Transverse colon (tissue), 4 donors: Measurements from ENCODE around the gene CDC5L. TPM values are rescaled to one million over a fixed set of nuclear protein-coding genes. Genes with fewer than 3 reads are reported as not detected.

Experiments
- DNase-seq: peaks from one replicate; pipeline ENCODE4 v3.0.0-alpha.2; 2019
- H3K27ac ChIP-seq, 4 donors: fragments of 200-600 bp; sonication (generic); 2 replicates each; pipeline ENCODE4 v1.5.1; 2016 to 2018; ENCODE audit warnings: inconsistent platforms in 4 of 4
- H3K27me3 ChIP-seq: fragments of 200-600 bp; sonication (generic); 2 replicates; pipeline ENCODE4 v1.5.1; 2017; ENCODE audit warnings: inconsistent platforms
- H3K36me3 ChIP-seq, 4 donors: fragments of 200-600 bp; sonication (generic); 2 replicates each; pipeline ENCODE4 v1.5.1; 2017 to 2019; ENCODE audit warnings: inconsistent platforms in 4 of 4
- H3K4me1 ChIP-seq, 4 donors: fragments of 200-600 bp; sonication (generic); 2 replicates each; pipeline ENCODE4 v1.5.1; 2017 to 2020; ENCODE audit warnings: inconsistent platforms in 4 of 4
- H3K4me3 ChIP-seq, 4 donors: fragments of 200-600 bp; sonication (generic); 1 replicate in 1 of 4; 2 replicates in 3 of 4; pipeline versions ENCODE4 v1.5.1 to v1.6.1; 2017 to 2019; ENCODE audit warnings: inconsistent platforms in 4 of 4
- H3K9me3 ChIP-seq, 2 donors: fragments of 200-600 bp; sonication (generic); 2 replicates each; pipeline ENCODE4 v1.5.1; 2017 to 2019; ENCODE audit warnings: inconsistent platforms in 2 of 2
- EP300 ChIP-seq: sonication (generic); formaldehyde crosslinking; IDR thresholded peaks from one replicate; pipeline ENCODE4 v1.6.1; 2017; ENCODE audit warnings: antibody characterized with exemption, low read depth
- POLR2A ChIP-seq: fragments of 450-650 bp; IDR thresholded peaks from one replicate; pipeline ENCODE4 v1.6.1; 2016; ENCODE audit warnings: antibody characterized with exemption, mild to moderate bottlenecking, moderate library complexity
- POLR2AphosphoS5 ChIP-seq, 3 donors: sonication (generic); formaldehyde crosslinking; IDR thresholded peaks; one replicate each; pipeline ENCODE4 v1.6.1; 2016; ENCODE audit warnings: antibody characterized with exemption in 3 of 3
- WGBS, 2 donors: methylation state at CpG; one replicate each; pipeline ENCODE4 v1.1.5; 2018; ENCODE audit warnings: low coverage in 1 of 2; 5-methylcytosine and 5-hydroxymethylcytosine counted together
- in situ Hi-C, 4 donors: fragments of 200-750 bp; cut with MboI; loops; one replicate each; pipeline versions ENCODE4 v1.15.0 to v1.15.1; 2017; ENCODE audit warnings: low sequenced_read_pairs in 3 of 4, low pct_ligation_motif_present in 1 of 4, low pct_unique_long_range_greater_than_20kb in 1 of 4
- intact Hi-C: fragments of 100-400 bp; cut with DNase I; formaldehyde crosslinking; loops from one replicate; pipeline ENCODE4 v1.15.1; 2023; ENCODE audit warnings: low total_unique reads
- total RNA-seq, 4 donors: library from RNA; depleted of rRNA; stranded (reverse); fragments of >200 nt; gene quantifications; one replicate each; pipeline ENCODE4 v1.1.0, GENCODE V29; 2016
- TF ChIP-seq, protein P1 (sequence below), 5 experiments: fragments of 200-600 bp in 3 of 5; fragments of 450-650 bp in 2 of 5; sonication (generic) in 3 of 5; IDR thresholded peaks; 1 replicate in 2 of 5; 2 replicates in 3 of 5; pipeline ENCODE4 v1.5.1; 2016 to 2017; ENCODE audit warnings: antibody characterized with exemption in 5 of 5, inconsistent platforms in 3 of 5, mild to moderate bottlenecking in 2 of 5, moderate library complexity in 1 of 5

CDC5L gene
- total RNA-seq, 4 donors from 2014 or later: 8.2 to 49.6 (median 15.2) TPM

DNA sequence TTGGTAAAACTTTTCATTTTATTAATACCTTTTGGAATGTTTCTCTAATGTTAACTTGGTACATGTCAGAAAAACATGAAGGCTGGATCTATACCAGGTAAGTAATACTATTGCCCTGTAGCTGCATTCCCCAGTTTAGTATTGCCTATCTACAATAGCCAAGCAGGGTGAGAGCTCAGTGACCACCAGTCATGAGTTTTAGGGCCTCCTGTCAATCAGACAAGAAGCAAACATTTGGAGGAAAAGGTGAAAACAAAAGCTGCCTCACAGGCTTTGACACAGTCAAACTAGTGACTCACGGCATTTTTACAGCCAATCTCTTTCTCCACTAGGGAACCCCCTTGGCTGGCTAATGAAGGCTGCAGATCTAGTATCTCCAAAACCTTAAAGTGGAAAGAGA, 9.5 kb upstream of the CDC5L start:
- DNase-seq: no peak
- H3K4me3 ChIP-seq: no peak overlapping the region
- H3K9me3 ChIP-seq: no peaks in the 10 kb centered on the region
- H3K36me3 ChIP-seq: no peaks in the 10 kb centered on the region
- no peaks in the 10 kb centered on the region for H3K4me1 ChIP-seq
- in situ Hi-C loops (no loop called here), intact Hi-C loops (no loop called here)
- TF ChIP-seq POLR2A (no peak), POLR2AphosphoS5 (IDR thresholded peaks at IDR 0.05) (no peak), EP300 (no peak)
- TF ChIP-seq, protein P1, sequence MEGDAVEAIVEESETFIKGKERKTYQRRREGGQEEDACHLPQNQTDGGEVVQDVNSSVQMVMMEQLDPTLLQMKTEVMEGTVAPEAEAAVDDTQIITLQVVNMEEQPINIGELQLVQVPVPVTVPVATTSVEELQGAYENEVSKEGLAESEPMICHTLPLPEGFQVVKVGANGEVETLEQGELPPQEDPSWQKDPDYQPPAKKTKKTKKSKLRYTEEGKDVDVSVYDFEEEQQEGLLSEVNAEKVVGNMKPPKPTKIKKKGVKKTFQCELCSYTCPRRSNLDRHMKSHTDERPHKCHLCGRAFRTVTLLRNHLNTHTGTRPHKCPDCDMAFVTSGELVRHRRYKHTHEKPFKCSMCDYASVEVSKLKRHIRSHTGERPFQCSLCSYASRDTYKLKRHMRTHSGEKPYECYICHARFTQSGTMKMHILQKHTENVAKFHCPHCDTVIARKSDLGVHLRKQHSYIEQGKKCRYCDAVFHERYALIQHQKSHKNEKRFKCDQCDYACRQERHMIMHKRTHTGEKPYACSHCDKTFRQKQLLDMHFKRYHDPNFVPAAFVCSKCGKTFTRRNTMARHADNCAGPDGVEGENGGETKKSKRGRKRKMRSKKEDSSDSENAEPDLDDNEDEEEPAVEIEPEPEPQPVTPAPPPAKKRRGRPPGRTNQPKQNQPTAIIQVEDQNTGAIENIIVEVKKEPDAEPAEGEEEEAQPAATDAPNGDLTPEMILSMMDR (IDR thresholded peaks at IDR 0.05): no peak
- 89% methylated on average over 1 of the region's 1 CpG; no CpG with 5 or more reads in 1 of the 2 donors for WGBS, 2 donors
- no peaks in the 10 kb centered on the region for H3K27me3 ChIP-seq
- H3K27ac ChIP-seq: no peak overlapping the region

DNA sequence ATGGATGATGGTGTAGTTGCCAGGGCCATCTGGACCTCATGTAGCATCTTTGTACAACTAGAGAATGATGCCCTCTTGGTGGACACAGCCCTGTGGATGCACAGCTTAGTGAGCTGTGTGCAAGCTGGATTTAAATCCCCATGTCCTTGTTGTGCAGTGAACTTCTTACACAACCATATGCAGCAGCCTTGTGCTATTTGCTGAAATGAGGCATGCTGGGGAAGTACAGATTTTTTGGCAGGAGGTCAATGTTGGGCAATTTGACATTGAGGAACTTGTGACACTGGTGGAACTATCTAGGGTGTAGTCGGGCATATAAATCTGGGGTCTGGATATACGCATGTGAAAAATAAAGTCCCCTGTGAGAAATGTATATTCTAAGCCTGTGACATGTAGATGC, 5.8 kb upstream of the CDC5L start:
- Histone ChIP-seq H3K9me3 (no peaks in the 10 kb centered on the region), H3K36me3 (no peaks in the 10 kb centered on the region), H3K4me3 (no peak overlapping the region), H3K4me1 (peaks cover 0 to 6% (median 6%) of the 10 kb centered on the region in 4 donors), H3K27ac (no peak overlapping the region), H3K27me3 (no peaks in the 10 kb centered on the region)
- DNase-seq: no peak
- in situ Hi-C loops (no loop called here), intact Hi-C loops (no loop called here)
- TF ChIP-seq POLR2AphosphoS5 (IDR thresholded peaks at IDR 0.05) (no peak), EP300 (no peak), POLR2A (no peak)
- TF ChIP-seq, protein P1 (IDR thresholded peaks at IDR 0.05): no peak
- 71 to 100% methylated on average over 2 of the region's 2 CpGs for WGBS, 2 donors

DNA sequence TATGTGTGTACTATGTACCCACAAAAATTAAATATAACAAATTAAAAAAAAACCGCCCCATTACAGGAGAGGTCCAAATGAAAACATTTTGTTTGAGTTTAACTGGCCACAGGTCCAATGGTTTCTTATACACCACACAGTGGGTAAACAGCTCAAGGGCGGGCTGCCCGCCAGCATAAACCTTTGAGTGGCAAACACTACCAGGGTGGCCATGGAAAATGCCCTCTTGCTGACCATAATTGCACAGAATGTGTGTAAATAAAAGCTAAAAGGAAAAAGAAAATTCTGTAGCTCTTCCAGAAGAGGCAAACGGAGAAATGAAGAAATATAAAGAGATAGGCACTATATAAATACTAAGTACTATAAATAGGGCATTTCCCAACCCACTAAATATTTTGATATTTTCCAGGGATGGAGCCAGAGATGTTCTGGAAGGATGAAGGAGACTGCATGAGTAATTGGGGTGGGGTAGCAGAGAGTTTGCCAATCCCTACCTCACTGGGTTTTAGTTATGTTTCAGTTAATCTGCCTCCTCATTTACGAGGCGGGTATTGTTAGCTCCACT, 1.1 kb upstream of the CDC5L start:
- no peak for TF ChIP-seq POLR2A
- TF ChIP-seq POLR2AphosphoS5 (IDR thresholded peaks at IDR 0.05): peak in 2 of 3 donors; percentile 9 to 27
- no peak for TF ChIP-seq EP300
- TF ChIP-seq, protein P1 (IDR thresholded peaks at IDR 0.05): no peak
- H3K4me1 ChIP-seq: peaks cover 8 to 32% (median 26%) of the 10 kb centered on the region in 4 donors
- no peak for DNase-seq
- H3K9me3 ChIP-seq: no peaks in the 10 kb centered on the region
- peak overlapping the region; percentile 91 to 98 (median 96) for H3K27ac ChIP-seq
- H3K4me3 ChIP-seq: peak overlapping the region in 3 of 4 donors; percentile 66 to 97 (median 71)
- intact Hi-C loops (no loop called here), in situ Hi-C loops (no loop called here)
- H3K36me3 ChIP-seq: peaks cover 0 to 4% (median 0%) of the 10 kb centered on the region in 4 donors
- 45 to 49% methylated on average over 6 of the region's 6 CpGs for WGBS, 2 donors
- H3K27me3 ChIP-seq: no peaks in the 10 kb centered on the region

DNA sequence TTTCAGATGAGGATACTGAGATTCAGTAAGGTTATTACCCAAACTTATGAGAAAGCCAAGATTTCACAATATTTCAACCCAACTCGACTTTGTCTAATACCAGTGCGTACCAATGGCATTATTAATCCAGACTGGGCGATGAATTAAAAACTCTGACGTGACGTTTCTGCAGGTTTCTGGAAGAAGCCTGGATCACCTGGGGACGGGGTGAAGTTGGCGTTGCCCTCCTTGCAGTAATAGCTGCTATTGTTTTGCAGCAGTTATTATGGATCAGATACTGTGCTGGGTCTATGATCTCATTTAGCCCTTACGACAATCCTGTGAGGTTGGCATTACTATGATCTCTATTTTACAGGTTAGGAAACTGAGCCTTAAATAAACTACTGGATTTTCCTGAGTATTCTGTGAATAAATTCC, 569 bp upstream of the CDC5L start:
- peak overlapping the region; percentile 66 to 97 (median 82) for H3K4me3 ChIP-seq
- H3K36me3 ChIP-seq: peaks cover 0 to 5% (median 2%) of the 10 kb centered on the region in 4 donors
- H3K4me1 ChIP-seq: peaks cover 8 to 32% (median 26%) of the 10 kb centered on the region in 4 donors
- in situ Hi-C loops (no loop called here), intact Hi-C loops (no loop called here)
- no peaks in the 10 kb centered on the region for H3K9me3 ChIP-seq
- 5% methylated on average over 8 of the region's 8 CpGs; no CpG with 5 or more reads in 1 of the 2 donors for WGBS, 2 donors
- TF ChIP-seq, protein P1 (IDR thresholded peaks at IDR 0.05): no peak
- TF ChIP-seq EP300 (no peak), POLR2A (no peak), POLR2AphosphoS5 (IDR thresholded peaks at IDR 0.05) (no peak)
- DNase-seq: no peak
- H3K27ac ChIP-seq: peak overlapping the region; percentile 91 to 98 (median 96)
- H3K27me3 ChIP-seq: no peaks in the 10 kb centered on the region
